ENCODE results near the gene DENND1C.

DNA sequence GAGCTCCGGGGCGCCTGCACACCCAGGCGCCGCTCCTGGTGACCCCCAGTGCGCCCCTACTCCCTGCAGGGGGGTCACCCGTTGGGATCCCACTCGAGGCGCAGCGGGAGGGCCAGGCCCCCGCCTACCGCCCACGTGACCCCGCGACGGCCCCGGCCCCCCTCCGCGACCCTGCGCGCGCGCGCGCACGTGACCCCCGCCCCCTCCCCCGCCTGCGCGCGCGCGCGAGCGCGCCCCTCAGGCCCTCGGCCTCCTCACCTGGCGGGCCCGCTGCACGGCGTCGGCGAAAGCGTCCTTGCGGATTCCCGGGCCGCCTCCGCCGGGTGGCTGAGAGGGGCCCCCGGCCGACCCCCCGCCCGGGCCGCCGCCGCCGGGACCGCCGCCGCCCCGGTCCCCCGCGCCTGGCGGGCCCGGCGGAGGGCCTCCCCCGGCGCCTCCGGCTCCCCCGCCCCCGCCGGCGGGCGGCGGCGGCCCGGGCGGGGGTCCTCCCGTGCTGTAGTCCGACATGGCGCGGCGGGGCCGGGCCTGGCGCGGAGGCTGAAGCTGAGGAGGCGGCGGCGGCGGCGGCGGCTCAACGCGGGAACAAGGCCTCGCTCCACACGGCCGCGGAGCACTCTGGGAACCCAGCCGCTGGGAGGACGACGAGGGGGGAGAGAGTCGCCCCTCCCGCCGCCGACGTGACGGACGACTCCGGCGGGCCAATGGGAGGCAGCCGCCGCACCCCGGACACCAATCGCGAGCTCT is 57.2 kb downstream of the DENND1C start, which contains the start of gene KHSRP:
- no peak for TF ChIP-seq CTCF (IDR thresholded peaks at IDR 0.05)
- peak; percentile 77 to 91 for TF ChIP-seq POLR2A (IDR thresholded peaks at IDR 0.05)
